Superior temporal gyrus (tissue), 1 donor: ENCODE measurements around the gene TMEM52B.
"Not testable (repeated sequence)": the region's sequence is repeated elsewhere in the genome, so short reads cannot be mapped to it uniquely, and the experiment has no call there.

Source experiments
- DNase-seq: peaks from one replicate; pipeline ENCODE4 v3.0.0-alpha.2; 2016; ENCODE audit errors: extremely low spot score

Gene TMEM52B

DNA sequence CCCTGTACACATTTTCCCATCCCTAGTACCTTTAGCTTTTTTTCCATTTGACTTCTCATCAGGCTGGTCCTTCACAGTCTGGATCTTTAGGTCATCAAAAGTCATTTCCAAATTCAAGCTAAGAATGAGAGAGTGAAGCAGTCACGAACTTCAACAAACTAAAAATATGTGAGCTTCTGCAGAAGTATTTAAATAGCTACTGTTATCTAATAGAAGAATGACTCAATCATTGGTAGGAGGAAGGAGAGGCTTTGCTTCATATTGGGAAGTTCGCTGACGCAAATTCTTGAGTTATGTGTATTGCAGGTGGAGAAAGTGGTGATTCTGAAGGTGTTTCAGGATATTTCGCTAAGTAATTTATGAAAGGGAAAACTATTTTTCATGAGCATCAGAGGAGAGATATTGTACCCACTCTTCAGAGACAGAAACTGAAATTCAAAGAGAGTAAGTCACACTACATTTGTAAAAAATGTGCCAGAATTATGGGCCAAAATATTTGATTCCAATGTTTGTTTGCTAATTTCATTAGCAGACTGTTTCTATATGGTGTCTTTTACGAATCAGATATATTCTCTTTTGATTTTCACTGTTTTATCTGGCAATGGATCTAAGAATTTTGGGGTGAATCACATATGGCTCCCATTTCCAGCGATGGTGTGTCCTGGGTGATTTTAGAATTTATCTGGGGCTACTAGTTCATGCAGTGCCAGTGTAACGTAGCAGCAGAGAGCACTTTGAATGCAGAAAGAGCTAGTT lies 6.7 kb upstream of the TMEM52B start, which contains the start of gene OLR1:
TSS of gene OLR1 (minus strand) at position 160 of the 756 bp plus-strand sequence. CDS start at position 105, 55 bp downstream.
- DNase-seq: no peak

GRCh38 chr12:10174986-10175614 lies 3.7 kb upstream of the TMEM52B start:
- DNase-seq: no peak

GRCh38 chr12:10175846-10176636 lies 2.8 kb upstream of the TMEM52B start:
- no peak for DNase-seq

DNA sequence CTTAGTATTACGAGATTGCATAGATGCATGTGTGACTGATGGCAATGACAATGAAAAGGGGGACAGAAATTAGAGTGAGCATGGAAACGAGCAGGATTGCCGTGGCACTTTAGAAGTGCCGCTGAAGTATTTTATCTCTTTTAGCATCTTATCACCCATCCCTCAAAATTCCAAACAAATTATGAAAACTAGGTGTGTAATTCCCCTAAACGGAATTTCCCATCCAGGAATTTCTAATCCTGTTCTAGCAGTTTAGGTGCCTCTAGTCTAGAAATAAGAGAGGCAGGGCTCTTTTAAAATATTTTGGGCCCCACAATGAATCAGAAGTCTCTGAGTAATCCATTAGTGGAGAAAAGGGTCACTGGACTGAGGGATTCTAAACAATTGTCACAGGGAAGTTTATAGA lies 947 bp downstream of the TMEM52B start:
- no peak for DNase-seq

GRCh38 chr12:10182354-10183049 lies 3.7 kb downstream of the TMEM52B start:
- no peak for DNase-seq

DNA sequence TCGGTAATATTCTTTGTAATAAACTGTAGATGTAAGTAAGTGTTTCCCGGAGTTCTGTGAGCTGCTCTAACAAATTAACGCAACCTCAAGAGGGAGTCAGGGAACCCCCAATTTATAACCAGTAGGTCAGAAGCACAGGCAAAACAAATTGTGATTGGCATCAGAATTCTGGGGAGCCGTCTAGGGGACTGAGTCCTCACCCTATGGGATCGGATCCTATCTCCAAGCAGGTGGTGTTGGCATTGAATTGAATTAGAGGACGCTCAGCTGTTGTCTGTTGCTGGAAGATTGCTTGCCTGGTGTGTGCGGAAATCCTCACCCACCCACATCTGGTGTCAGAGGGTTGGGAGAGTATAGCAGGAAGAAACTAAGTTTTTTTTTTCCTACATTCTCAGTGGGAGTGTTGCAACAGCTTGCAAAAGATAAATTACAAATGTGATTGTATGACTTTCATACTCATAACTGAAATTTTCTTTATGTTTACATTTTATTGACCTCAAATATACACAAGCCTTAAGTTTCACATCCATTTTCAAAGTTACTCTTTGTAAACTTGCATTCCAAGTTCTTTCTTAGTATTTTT lies 5.5 kb downstream of the TMEM52B start:
- no peak for DNase-seq

DNA sequence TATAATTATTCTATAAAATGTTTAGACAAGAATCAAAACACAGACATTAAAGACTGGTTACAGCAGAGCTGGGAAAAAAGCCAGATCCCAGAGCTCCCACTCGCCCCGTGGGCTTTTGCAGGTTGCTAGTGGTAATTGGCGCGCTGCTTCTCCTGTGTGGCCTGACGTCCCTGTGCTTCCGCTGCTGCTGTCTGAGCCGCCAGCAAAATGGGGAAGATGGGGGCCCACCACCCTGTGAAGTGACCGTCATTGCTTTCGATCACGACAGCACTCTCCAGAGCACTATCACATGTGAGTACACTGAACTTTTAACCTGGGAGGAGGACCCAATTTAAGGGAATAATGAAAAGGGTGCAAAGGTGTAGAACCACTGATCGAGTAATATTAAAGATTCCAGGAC lies 7.5 kb downstream of the TMEM52B start:
- no peak for DNase-seq

- not testable (repeated sequence) for DNase-seq
Measured at GRCh38 chr12:10186958-10187357, 8.1 kb downstream of the TMEM52B start.

DNA sequence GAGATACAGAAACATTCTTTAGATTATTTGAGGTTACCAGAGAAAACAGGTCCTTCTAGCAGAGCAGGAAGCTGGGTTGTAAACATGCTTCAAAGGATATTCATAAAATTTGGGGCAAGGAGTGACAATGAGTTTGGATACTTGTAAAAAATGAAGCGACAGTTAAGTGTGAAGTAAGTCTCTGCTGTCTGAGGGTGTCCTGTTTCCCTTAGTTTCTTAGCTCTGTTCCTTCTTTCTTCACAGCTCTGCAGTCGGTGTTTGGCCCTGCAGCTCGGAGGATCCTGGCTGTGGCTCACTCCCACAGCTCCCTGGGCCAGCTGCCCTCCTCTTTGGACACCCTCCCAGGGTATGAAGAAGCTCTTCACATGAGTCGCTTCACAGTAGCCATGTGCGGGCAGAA lies 10.8 kb downstream of the TMEM52B start:
- DNase-seq: no peak

DNA sequence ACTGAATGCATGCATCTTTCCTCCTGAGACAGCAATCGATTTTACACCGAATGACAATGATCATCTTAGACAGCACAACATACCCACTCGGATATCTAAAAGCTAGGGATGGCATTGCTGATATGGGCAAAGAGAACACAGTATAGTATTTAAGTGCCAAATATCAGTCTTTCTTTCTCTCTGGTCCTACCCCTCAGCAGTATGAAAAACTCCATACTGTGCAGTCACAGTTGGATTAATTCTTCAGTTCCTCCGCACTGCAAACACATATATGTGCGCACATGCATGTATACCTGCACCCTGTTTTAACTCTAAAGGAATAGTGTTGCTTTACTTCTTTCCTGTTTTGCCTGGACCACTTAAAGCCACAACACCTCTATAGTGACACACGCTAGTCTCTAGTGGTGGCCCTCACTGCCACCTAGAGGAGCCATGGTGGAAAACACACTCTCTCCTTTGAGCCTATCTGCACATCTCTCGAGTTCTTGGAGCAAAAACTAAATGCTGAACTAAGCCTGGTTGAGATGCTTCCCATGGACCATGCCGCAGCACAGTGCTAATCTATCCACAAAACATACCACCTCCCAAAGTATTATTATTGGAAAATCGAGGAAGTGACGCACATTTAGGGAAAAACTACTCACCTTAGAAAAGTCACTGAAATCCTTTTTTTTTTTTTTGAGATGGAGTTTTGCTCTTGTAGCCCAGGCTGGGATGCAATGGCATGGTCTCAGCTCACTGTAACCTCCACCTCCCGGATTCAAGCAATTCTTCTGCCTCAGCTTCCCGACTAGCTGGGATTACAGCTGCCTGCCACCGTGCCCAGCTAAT lies 11.9 kb downstream of the TMEM52B start:
- peak; percentile 89 for DNase-seq

- DNase-seq: no peak
Measured at GRCh38 chr12:10191865-10192264, 13.0 kb downstream of the TMEM52B start.

GRCh38 chr12:10194160-10194670 lies 15.4 kb downstream of the TMEM52B start:
- DNase-seq: no peak

- no peak for DNase-seq
Measured at GRCh38 chr12:10196210-10196609, 17.4 kb downstream of the TMEM52B start.

GRCh38 chr12:10197879-10198278 lies 19.0 kb downstream of the TMEM52B start:
- DNase-seq: no peak

DNA sequence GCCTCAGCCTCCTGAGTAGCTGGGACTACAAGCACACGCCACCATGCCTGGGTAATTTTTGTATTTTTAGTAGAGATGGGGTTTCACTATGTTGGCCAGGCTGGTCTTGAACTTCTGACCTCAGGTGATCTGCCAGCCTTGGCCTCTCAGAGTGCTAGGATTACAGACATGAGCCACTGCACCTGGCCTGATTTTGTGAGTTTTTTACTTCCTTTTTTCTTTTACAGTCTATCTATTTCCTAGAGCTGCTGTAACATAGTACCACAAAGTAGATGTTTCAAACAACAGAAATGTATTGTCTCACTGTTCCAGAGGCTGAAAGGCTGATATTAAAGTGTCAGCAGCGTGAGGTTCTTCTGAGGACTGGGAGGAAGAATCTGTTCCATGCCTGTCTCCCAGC lies 25.7 kb downstream of the TMEM52B start:
- not testable (repeated sequence) for DNase-seq

DNA sequence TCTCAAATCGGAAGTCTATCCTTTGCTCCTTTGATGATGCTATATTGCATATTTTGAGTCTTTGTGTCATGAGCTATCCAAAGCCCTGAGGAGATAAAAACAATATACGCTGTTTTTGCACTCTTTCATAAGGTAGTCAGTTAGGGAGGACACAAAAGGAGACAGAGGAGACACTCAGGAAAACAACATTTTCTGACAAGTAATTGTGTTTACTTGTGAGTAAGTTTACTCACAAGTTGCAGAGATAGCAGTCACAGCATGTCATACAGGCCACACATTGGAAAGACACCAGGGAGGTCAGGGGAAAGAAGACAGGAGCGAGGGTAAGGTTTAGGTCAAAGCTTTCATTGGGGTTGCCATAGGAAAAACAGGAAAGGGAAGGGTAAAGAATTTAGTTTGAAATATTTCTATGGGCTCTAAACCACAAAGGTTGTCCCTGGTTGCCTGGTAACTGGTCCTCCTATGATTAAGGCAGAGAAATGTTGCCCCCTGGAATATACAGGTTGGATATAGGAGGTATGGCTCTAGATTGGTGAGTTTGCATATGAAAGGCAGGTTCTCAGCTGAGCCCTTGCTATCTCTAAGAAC lies 26.5 kb downstream of the TMEM52B start:
- no peak for DNase-seq

DNA sequence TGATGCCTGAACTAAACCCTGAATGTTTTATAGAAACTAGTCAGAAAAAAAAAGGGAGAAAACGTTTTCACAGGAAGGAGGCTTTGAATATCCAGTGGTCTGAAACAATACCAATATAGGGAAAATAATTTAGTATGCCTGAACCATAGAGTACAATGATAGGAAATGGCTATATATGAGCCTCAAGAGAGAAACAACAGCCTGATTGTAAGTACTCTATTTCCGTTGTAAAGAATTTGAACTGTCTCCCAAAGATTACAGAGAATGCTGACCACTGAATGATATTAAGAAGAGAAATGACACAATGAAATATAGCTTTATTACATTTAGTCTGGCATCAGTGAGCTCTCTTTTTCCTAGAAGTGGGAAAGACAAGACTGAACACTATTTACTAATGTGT lies 28.3 kb downstream of the TMEM52B start:
- no peak for DNase-seq

- DNase-seq: no peak
Measured at GRCh38 chr12:10210225-10210624, 31.4 kb downstream of the TMEM52B start.

DNA sequence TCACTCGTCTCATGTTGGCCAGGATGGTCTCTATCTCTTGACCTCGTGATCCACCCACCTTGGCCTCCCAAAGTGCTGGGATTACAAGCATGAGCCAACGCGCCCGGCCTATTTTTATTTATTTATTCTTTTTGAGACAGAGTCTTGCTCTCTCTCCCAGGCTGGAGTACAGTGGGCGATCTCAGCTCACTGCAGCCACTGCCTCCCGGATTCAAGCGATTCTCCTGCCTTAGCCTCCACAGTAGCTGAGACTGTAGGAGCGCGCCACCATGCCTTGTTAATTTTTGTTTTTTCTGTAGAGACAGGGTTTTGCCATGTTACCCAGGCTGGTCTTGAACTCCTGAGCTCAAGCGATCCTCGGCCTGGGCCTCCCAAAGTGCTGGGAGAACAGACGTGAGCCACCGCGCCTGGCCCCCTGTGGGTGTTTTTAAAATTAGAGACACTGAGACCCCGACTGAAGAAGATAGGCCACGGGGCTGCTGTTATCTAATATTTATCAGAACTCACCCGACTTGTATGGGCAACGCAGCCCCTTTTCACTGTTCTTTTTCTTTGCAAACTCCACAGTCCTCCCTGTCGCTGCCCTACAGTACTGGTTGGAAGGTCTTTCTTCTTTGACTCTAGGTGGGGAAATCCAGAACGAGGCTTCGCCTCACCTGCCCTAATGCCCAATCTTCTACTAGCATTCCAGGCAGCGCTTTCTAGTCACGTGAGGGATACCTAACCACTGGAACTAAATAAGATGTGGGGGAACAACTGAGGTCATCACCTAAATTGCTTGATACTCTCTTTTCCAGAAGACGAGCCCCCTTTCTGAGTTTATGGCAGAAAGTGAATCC lies 32.5 kb downstream of the TMEM52B start:
- DNase-seq: peak; percentile 8
